ENCODE results near the gene MS4A1.
"Not testable (repeated sequence)": the region's sequence is repeated elsewhere in the genome, so short reads cannot be mapped to it uniquely, and the experiment has no call there.

Gene MS4A1

GRCh38 chr11:60498399-60498798 lies 42.8 kb downstream of the MS4A1 start:
- Histone ChIP-seq H3K4me1 (ENCODE audit: control insufficient read depth in 5 of 5, insufficient read depth in 5 of 5, low read length in 5 of 5) (no peaks in the 10 kb centered on the region), H3K27me3 (ENCODE audit: control insufficient read depth in 5 of 5, insufficient read depth in 4 of 5, low read length in 5 of 5) (no peaks in the 10 kb centered on the region), H3K9ac (ENCODE audit: low read length in 5 of 5) (no peak overlapping the region), H3K4me3 (ENCODE audit: low read depth in 1 of 5, low read length in 5 of 5) (no peak overlapping the region), H3K36me3 (ENCODE audit: control insufficient read depth in 5 of 5, insufficient read depth in 5 of 5, low read length in 5 of 5) (no peaks in the 10 kb centered on the region), H3K9me3 (ENCODE audit: control insufficient read depth in 5 of 5, low read length in 5 of 5) (no peaks in the 10 kb centered on the region), H3K27ac (ENCODE audit: low read depth, low read length) (no peak overlapping the region)

DNA sequence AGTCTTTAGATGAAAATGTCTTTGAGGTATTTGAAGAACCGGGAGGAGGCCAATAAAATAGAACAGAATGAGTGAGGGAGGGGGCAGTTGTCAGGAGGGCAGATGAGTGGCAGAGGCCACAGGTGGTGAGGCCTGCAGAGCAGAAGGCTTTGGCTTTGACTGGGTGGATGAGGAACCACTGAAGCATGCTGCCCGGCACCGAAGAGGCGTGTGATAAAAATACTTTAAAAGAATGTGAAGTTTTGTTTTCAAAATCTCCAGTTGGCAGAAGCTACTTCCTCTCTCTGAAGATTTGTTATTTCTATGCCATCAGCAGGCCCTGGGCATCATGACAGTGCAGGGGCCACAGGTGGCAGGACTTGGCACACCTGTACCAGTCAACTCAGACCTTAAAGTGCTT lies 43.2 kb downstream of the MS4A1 start:
- no peak overlapping the region for H3K4me3 ChIP-seq (ENCODE audit: low read depth in 1 of 5, low read length in 5 of 5)
- no peaks in the 10 kb centered on the region for H3K27me3 ChIP-seq (ENCODE audit: control insufficient read depth in 5 of 5, insufficient read depth in 4 of 5, low read length in 5 of 5)
- H3K9me3 ChIP-seq (ENCODE audit: control insufficient read depth in 5 of 5, low read length in 5 of 5): no peaks in the 10 kb centered on the region
- H3K4me1 ChIP-seq (ENCODE audit: control insufficient read depth in 5 of 5, insufficient read depth in 5 of 5, low read length in 5 of 5): no peaks in the 10 kb centered on the region
- H3K27ac ChIP-seq (ENCODE audit: low read depth, low read length): no peak overlapping the region
- H3K36me3 ChIP-seq (ENCODE audit: control insufficient read depth in 5 of 5, insufficient read depth in 5 of 5, low read length in 5 of 5): no peaks in the 10 kb centered on the region
- H3K9ac ChIP-seq (ENCODE audit: low read length in 5 of 5): no peak overlapping the region

GRCh38 chr11:60500276-60500910 lies 44.7 kb downstream of the MS4A1 start:
- Histone ChIP-seq H3K36me3 (ENCODE audit: control insufficient read depth in 5 of 5, insufficient read depth in 5 of 5, low read length in 5 of 5) (no peaks in the 10 kb centered on the region), H3K9me3 (ENCODE audit: control insufficient read depth in 5 of 5, low read length in 5 of 5) (no peaks in the 10 kb centered on the region), H3K4me1 (ENCODE audit: control insufficient read depth in 5 of 5, insufficient read depth in 5 of 5, low read length in 5 of 5) (no peaks in the 10 kb centered on the region), H3K27ac (ENCODE audit: low read depth, low read length) (no peak overlapping the region), H3K4me3 (ENCODE audit: low read depth in 1 of 5, low read length in 5 of 5) (no peak overlapping the region), H3K27me3 (ENCODE audit: control insufficient read depth in 5 of 5, insufficient read depth in 4 of 5, low read length in 5 of 5) (no peaks in the 10 kb centered on the region), H3K9ac (ENCODE audit: low read length in 5 of 5) (no peak overlapping the region)

GRCh38 chr11:60502221-60502775 lies 46.7 kb downstream of the MS4A1 start:
- no peak overlapping the region for H3K9ac ChIP-seq (ENCODE audit: low read length in 5 of 5)
- H3K4me3 ChIP-seq (ENCODE audit: low read depth in 1 of 5, low read length in 5 of 5): no peak overlapping the region
- H3K27me3 ChIP-seq (ENCODE audit: control insufficient read depth in 5 of 5, insufficient read depth in 4 of 5, low read length in 5 of 5): no peaks in the 10 kb centered on the region
- no peaks in the 10 kb centered on the region for H3K4me1 ChIP-seq (ENCODE audit: control insufficient read depth in 5 of 5, insufficient read depth in 5 of 5, low read length in 5 of 5)
- H3K36me3 ChIP-seq (ENCODE audit: control insufficient read depth in 5 of 5, insufficient read depth in 5 of 5, low read length in 5 of 5): no peaks in the 10 kb centered on the region
- no peaks in the 10 kb centered on the region for H3K9me3 ChIP-seq (ENCODE audit: control insufficient read depth in 5 of 5, low read length in 5 of 5)
- no peak overlapping the region for H3K27ac ChIP-seq (ENCODE audit: low read depth, low read length)

DNA sequence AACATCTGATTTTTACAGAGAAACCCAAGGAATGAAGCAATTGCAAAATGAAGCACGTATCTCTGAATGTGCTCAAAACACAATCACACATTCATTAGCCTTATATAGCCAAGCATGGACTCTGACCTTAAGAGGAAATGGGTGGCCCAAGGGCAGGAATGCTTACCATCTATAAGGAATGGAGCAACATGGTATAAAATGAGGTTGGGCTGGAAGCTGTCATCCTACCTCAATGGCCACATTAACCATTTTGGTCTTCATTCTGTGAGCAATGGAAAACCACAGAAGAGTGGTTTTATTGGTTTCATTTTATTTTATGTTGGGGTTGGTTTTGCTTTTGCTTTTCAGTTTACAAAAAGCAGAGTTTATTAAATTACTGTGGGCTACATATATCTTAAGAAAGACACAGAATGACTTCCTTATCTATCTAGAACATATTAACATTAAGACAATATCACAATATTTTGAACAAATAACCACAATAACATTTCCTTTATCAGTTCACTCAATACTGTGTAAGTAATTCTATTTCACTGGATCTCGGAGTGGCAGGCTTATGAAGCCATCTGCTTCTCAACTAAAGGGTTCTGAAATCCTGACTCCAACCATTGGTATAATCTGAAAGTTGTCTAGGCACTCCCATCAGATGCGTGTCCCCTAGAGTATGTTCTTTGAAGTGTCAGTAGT lies 48.7 kb downstream of the MS4A1 start:
- Histone ChIP-seq H3K36me3 (ENCODE audit: control insufficient read depth in 5 of 5, insufficient read depth in 5 of 5, low read length in 5 of 5) (no peaks in the 10 kb centered on the region), H3K27me3 (ENCODE audit: control insufficient read depth in 5 of 5, insufficient read depth in 4 of 5, low read length in 5 of 5) (no peaks in the 10 kb centered on the region), H3K27ac (ENCODE audit: low read depth, low read length) (no peak overlapping the region)

GRCh38 chr11:60509609-60510008 lies 54.0 kb downstream of the MS4A1 start:
- not testable (repeated sequence) for H3K36me3 ChIP-seq (ENCODE audit: control insufficient read depth in 5 of 5, insufficient read depth in 5 of 5, low read length in 5 of 5); H3K27ac ChIP-seq (ENCODE audit: low read depth, low read length); H3K9ac ChIP-seq (ENCODE audit: low read length in 5 of 5); H3K4me1 ChIP-seq (ENCODE audit: control insufficient read depth in 5 of 5, insufficient read depth in 5 of 5, low read length in 5 of 5); H3K4me3 ChIP-seq (ENCODE audit: low read depth in 1 of 5, low read length in 5 of 5); H3K9me3 ChIP-seq (ENCODE audit: control insufficient read depth in 5 of 5, low read length in 5 of 5); H3K27me3 ChIP-seq (ENCODE audit: control insufficient read depth in 5 of 5, insufficient read depth in 4 of 5, low read length in 5 of 5)

More for the DNA sequence above, 48.7 kb downstream of the MS4A1 start:
- Histone ChIP-seq H3K4me3 (ENCODE audit: low read depth in 1 of 5, low read length in 5 of 5) (no peak overlapping the region), H3K9ac (ENCODE audit: low read length in 5 of 5) (no peak overlapping the region), H3K9me3 (ENCODE audit: control insufficient read depth in 5 of 5, low read length in 5 of 5) (no peaks in the 10 kb centered on the region), H3K4me1 (ENCODE audit: control insufficient read depth in 5 of 5, insufficient read depth in 5 of 5, low read length in 5 of 5) (no peaks in the 10 kb centered on the region)

DNA sequence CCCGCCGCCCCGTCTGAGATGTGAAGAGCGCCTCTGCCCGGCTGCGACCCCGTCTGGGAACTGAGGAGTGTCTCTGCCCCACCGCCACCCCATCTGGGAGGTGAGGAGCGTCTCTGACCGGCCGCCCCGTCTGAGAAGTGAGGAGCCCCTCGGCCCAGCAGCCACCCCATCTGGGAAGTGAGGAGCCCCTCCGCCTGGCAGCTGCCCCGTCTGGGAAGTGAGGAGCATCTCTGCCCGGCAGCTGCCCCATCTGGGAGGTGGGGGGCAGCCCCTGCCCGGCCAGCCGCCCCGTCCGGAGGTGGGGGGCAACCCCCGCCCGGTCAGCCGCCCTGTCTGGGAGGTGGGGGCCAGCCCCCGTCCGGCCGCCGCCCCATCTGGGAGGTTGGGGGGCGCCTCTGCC lies 54.6 kb downstream of the MS4A1 start:
- not testable (repeated sequence) for H3K4me1 ChIP-seq (ENCODE audit: control insufficient read depth in 5 of 5, insufficient read depth in 5 of 5, low read length in 5 of 5); H3K27me3 ChIP-seq (ENCODE audit: control insufficient read depth in 5 of 5, insufficient read depth in 4 of 5, low read length in 5 of 5); H3K27ac ChIP-seq (ENCODE audit: low read depth, low read length); H3K36me3 ChIP-seq (ENCODE audit: control insufficient read depth in 5 of 5, insufficient read depth in 5 of 5, low read length in 5 of 5); H3K9ac ChIP-seq (ENCODE audit: low read length in 5 of 5); H3K4me3 ChIP-seq (ENCODE audit: low read depth in 1 of 5, low read length in 5 of 5); H3K9me3 ChIP-seq (ENCODE audit: control insufficient read depth in 5 of 5, low read length in 5 of 5)

DNA sequence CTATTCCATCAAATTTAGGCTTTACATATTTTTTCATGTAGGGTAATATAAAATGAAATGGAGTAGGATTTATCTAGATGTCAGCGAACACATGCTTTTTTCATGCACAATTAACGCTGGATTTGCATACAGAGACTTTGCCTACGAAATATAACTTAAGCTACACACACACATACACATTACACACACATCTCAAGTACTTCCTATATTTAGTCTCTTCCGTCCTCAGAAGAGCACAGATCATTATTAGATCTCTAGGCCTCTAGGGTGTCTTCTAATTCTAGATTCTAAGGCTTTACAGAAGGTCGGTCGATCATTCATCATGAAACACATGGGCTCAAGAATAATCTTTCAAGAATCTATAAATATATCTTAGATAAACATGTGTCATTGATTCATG lies 55.7 kb downstream of the MS4A1 start:
- Histone ChIP-seq H3K36me3 (ENCODE audit: control insufficient read depth in 5 of 5, insufficient read depth in 5 of 5, low read length in 5 of 5) (no peaks in the 10 kb centered on the region), H3K27ac (ENCODE audit: low read depth, low read length) (no peak overlapping the region), H3K4me3 (ENCODE audit: low read depth in 1 of 5, low read length in 5 of 5) (no peak overlapping the region), H3K9me3 (ENCODE audit: control insufficient read depth in 5 of 5, low read length in 5 of 5) (no peaks in the 10 kb centered on the region), H3K27me3 (ENCODE audit: control insufficient read depth in 5 of 5, insufficient read depth in 4 of 5, low read length in 5 of 5) (no peaks in the 10 kb centered on the region), H3K4me1 (ENCODE audit: control insufficient read depth in 5 of 5, insufficient read depth in 5 of 5, low read length in 5 of 5) (peaks cover 0 to 2% (median 0%) of the 10 kb centered on the region in 5 donors), H3K9ac (ENCODE audit: low read length in 5 of 5) (no peak overlapping the region)

DNA sequence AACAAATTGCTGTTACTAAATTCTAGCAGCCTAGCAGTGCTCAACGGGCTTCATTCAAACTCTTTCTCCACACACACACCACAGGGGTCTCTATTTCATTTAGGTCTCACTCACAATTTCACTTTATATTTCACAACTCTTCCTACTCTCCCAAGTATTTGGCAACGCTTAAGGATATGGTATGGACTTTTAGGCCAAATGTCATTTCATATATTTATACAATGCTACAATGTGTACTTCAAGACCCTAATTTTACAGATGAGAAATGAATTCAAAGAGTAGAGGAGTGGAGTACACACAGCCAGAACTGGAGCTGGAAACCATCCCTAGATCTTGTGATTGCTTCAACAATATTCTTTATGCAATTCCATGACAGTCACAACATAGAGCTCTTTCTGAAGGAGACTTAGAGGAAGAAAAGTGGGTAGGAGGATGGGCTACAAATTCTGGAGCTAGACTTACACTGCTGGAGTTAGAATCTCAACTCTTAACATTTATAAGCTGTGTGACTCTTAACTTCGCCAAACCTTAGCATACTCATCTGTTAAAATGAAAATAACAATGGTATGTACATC lies 57.1 kb downstream of the MS4A1 start:
- H3K9ac ChIP-seq (ENCODE audit: low read length in 5 of 5): no peak overlapping the region
- H3K4me3 ChIP-seq (ENCODE audit: low read depth in 1 of 5, low read length in 5 of 5): no peak overlapping the region
- no peaks in the 10 kb centered on the region for H3K27me3 ChIP-seq (ENCODE audit: control insufficient read depth in 5 of 5, insufficient read depth in 4 of 5, low read length in 5 of 5)
- H3K4me1 ChIP-seq (ENCODE audit: control insufficient read depth in 5 of 5, insufficient read depth in 5 of 5, low read length in 5 of 5): peaks cover 0 to 2% (median 0%) of the 10 kb centered on the region in 5 donors
- no peak overlapping the region for H3K27ac ChIP-seq (ENCODE audit: low read depth, low read length)
- H3K36me3 ChIP-seq (ENCODE audit: control insufficient read depth in 5 of 5, insufficient read depth in 5 of 5, low read length in 5 of 5): no peaks in the 10 kb centered on the region
- H3K9me3 ChIP-seq (ENCODE audit: control insufficient read depth in 5 of 5, low read length in 5 of 5): no peaks in the 10 kb centered on the region

All from subcutaneous abdominal adipose tissue (tissue), 5 donors.